Lung (tissue), 12 donors: ENCODE measurements around the gene ALDH1A1. TPM values are rescaled to one million over a fixed set of nuclear protein-coding genes. Genes with fewer than 3 reads are reported as not detected.

ENCODE experiments used
- ATAC-seq: fragments of 200-7000 bp; cut with Tn5 transposase; one replicate; pipeline ENCODE4 v1.9.1; 2020; ENCODE audit warnings: moderate number of reproducible peaks; ENCODE audit not compliant: insufficient read depth, low FRiP score
- DNase-seq, 3 donors: peaks; one replicate each; pipeline ENCODE4 v3.0.0-alpha.2; 2013 to 2017
- H3K27ac ChIP-seq, 2 donors: one replicate each; pipeline ENCODE4 v1.5.1; 2013; ENCODE audit warnings: mild to moderate bottlenecking in 2 of 2, moderate library complexity in 2 of 2, control low read depth in 1 of 2, inconsistent platforms in 1 of 2, low read depth in 1 of 2, low read length in 1 of 2
- H3K27me3 ChIP-seq, 3 donors: one replicate each; pipeline ENCODE4 v1.5.1; 2013; ENCODE audit warnings: low read length in 2 of 3; ENCODE audit not compliant: control insufficient read depth in 3 of 3, insufficient read depth in 3 of 3
- H3K36me3 ChIP-seq, 4 donors: one replicate each; pipeline ENCODE4 v1.5.1; 2013; ENCODE audit warnings: low read length in 4 of 4, mild to moderate bottlenecking in 1 of 4, moderate library complexity in 1 of 4; ENCODE audit not compliant: control insufficient read depth in 4 of 4, insufficient read depth in 4 of 4
- H3K4me1 ChIP-seq, 5 donors: one replicate each; pipeline ENCODE4 v1.5.1; 2013; ENCODE audit warnings: low read length in 5 of 5, mild to moderate bottlenecking in 2 of 5, moderate library complexity in 1 of 5; ENCODE audit not compliant: control insufficient read depth in 5 of 5, insufficient read depth in 5 of 5
- H3K4me3 ChIP-seq: one replicate; pipeline ENCODE4 v1.5.1; 2013; ENCODE audit warnings: mild to moderate bottlenecking, control low read depth, moderate library complexity
- H3K9ac ChIP-seq, 2 donors: one replicate each; pipeline ENCODE4 v1.5.1; 2013; ENCODE audit warnings: low read length in 2 of 2, control low read depth in 1 of 2; ENCODE audit not compliant: insufficient read depth in 1 of 2
- H3K9me3 ChIP-seq, 4 donors: one replicate each; pipeline ENCODE4 v1.5.1; 2013; ENCODE audit warnings: low read length in 3 of 4, mild to moderate bottlenecking in 1 of 4, moderate library complexity in 1 of 4; ENCODE audit not compliant: control insufficient read depth in 4 of 4, insufficient read depth in 3 of 4
- CTCF ChIP-seq: IDR thresholded peaks from 2 replicates; pipeline ENCODE4 v1.5.1; 2012; ENCODE audit warnings: mild to moderate bottlenecking; ENCODE audit errors: control extremely low read depth, extremely low read depth
- WGBS, 2 donors: extraction: QIAGEN DNeasy Blood & Tissue Kit; methylation state at CpG; one replicate each; pipeline ENCODE4 v1.1.7; 2013; 5-methylcytosine and 5-hydroxymethylcytosine counted together
- polyA plus RNA-seq, 2 donors: library from polyadenylated mRNA; stranded (reverse); fragments of 200-250 nt; gene quantifications; one replicate each; pipeline ENCODE4 v1.2.1, GENCODE V29; 2013
- total RNA-seq, 2 donors: library from RNA; depleted of rRNA in 1 of 2; stranded (reverse); fragments of >200 nt in 1 of 2; gene quantifications; one replicate each; pipeline ENCODE4 v1.2.1, GENCODE V29; 2014 to 2021
- donor health status: control.
- donor health status: control.
- donor health status: Bipolar disorder and iron deficiency.
- donor health status: healthy.
- donor health status: DM: yes; HTN: yes; CAD: no.

Gene ALDH1A1
- total and polyA plus RNA-seq, 4 donors, result 31.9 to 168 (median 131) TPM

GRCh38 chr9:72949244-72949582 is 3.6 kb downstream of the ALDH1A1 start:
- Histone ChIP-seq H3K4me1 (peaks cover 0 to 40% (median 7%) of the 10 kb centered on the region in 5 donors), H3K36me3 (no peaks in the 10 kb centered on the region), H3K4me3 (no peak overlapping the region), H3K27ac (peak overlapping the region in 1 of 2 donors; percentile 52), H3K9ac (no peak overlapping the region), H3K27me3 (no peaks in the 10 kb centered on the region), H3K9me3 (no peaks in the 10 kb centered on the region)
- no peak for ATAC-seq
- no peak for TF ChIP-seq CTCF
- DNase-seq, result peak in 2 of 3 donors; percentile 23 to 35
- 83 to 94% methylated on average over 1 of the region's 1 CpG for WGBS, 2 donors

- H3K4me1 ChIP-seq, result peaks cover 0 to 36% (median 7%) of the 10 kb centered on the region in 5 donors
- peak; percentile 30 for ATAC-seq
These were observed 4.1 kb downstream of the ALDH1A1 start for GRCh38 chr9:72948575-72949243.

GRCh38 chr9:72947984-72948465 is 4.8 kb downstream of the ALDH1A1 start:
- ATAC-seq, result no peak
- peak overlapping the region in 1 of 2 donors; percentile 42 for H3K27ac ChIP-seq
- DNase-seq, result peak in 1 of 3 donors; percentile 27
- TF ChIP-seq CTCF, result no peak
- H3K9ac ChIP-seq, result peak overlapping the region in 1 of 2 donors; percentile 24
- H3K27me3 ChIP-seq, result no peaks in the 10 kb centered on the region
- H3K4me1 ChIP-seq, result peaks cover 0 to 29% (median 7%) of the 10 kb centered on the region in 5 donors
- H3K36me3 ChIP-seq, result no peaks in the 10 kb centered on the region
- no peak overlapping the region for H3K4me3 ChIP-seq
- H3K9me3 ChIP-seq, result no peaks in the 10 kb centered on the region
- 13 to 39% methylated on average over 3 of the region's 3 CpGs for WGBS, 2 donors

More at GRCh38 chr9:72948575-72949243, 4.1 kb downstream of the ALDH1A1 start:
- H3K9ac ChIP-seq, result no peak overlapping the region
- WGBS, 2 donors, result 44 to 46% methylated on average over 6 of the region's 6 CpGs
- H3K9me3 ChIP-seq, result no peaks in the 10 kb centered on the region
- DNase-seq, result no peak
- no peak for TF ChIP-seq CTCF
- peak overlapping the region in 1 of 2 donors; percentile 52 for H3K27ac ChIP-seq
- H3K36me3 ChIP-seq, result no peaks in the 10 kb centered on the region
- H3K4me3 ChIP-seq, result no peak overlapping the region
- H3K27me3 ChIP-seq, result no peaks in the 10 kb centered on the region
